Non-pigmented ciliary epithelial cell (primary cell): Measurements from ENCODE around the gene GTF2IRD2.
"Not testable (repeated sequence)": the region's sequence is repeated elsewhere in the genome, so short reads cannot be mapped to it uniquely, and the experiment has no call there.

Experiments used
- DNase-seq: peaks from one replicate; pipeline ENCODE4 v3.0.0-alpha.2; 2010; ENCODE audit warnings: low read depth

Gene GTF2IRD2

GRCh38 chr7:74850833-74851721 is at the start of gene GTF2IRD2:
Gene GTF2IRD2 (minus strand): TSS chr7:74851605. CDS start chr7:74836378, 15,227 bp downstream.
- DNase-seq: not testable (repeated sequence)

GRCh38 chr7:74890158-74891123 is 39.0 kb upstream of the GTF2IRD2 start:
- not testable (repeated sequence) for DNase-seq

GRCh38 chr7:74889518-74890129 is 38.2 kb upstream of the GTF2IRD2 start:
- not testable (repeated sequence) for DNase-seq

GRCh38 chr7:74885295-74885694 is 33.9 kb upstream of the GTF2IRD2 start:
- not testable (repeated sequence) for DNase-seq

GRCh38 chr7:74882110-74882509 is 30.7 kb upstream of the GTF2IRD2 start:
- DNase-seq: not testable (repeated sequence)

- not testable (repeated sequence) for DNase-seq
Measured at GRCh38 chr7:74874748-74875512, 23.5 kb upstream of the GTF2IRD2 start.

GRCh38 chr7:74874104-74874747 is 22.8 kb upstream of the GTF2IRD2 start:
- not testable (repeated sequence) for DNase-seq

GRCh38 chr7:74872542-74872941 is 21.1 kb upstream of the GTF2IRD2 start:
- not testable (repeated sequence) for DNase-seq

- not testable (repeated sequence) for DNase-seq
Measured at GRCh38 chr7:74865777-74866176, 14.4 kb upstream of the GTF2IRD2 start.

- not testable (repeated sequence) for DNase-seq
Measured at GRCh38 chr7:74849853-74850252, 1.6 kb downstream of the GTF2IRD2 start.

- not testable (repeated sequence) for DNase-seq
Measured at GRCh38 chr7:74830411-74830810, 21.0 kb downstream of the GTF2IRD2 start.

- DNase-seq: not testable (repeated sequence)
Measured at GRCh38 chr7:74829959-74830358, 21.4 kb downstream of the GTF2IRD2 start.

- not testable (repeated sequence) for DNase-seq
Measured at GRCh38 chr7:74821259-74821658, 30.1 kb downstream of the GTF2IRD2 start.

GRCh38 chr7:74820146-74820805 is 31.1 kb downstream of the GTF2IRD2 start:
- not testable (repeated sequence) for DNase-seq

GRCh38 chr7:74815882-74816281 is 35.5 kb downstream of the GTF2IRD2 start:
- not testable (repeated sequence) for DNase-seq

GRCh38 chr7:74798644-74799043 is 52.8 kb downstream of the GTF2IRD2 start:
- DNase-seq: not testable (repeated sequence)

GRCh38 chr7:74797848-74798622 is 53.4 kb downstream of the GTF2IRD2 start:
- DNase-seq: not testable (repeated sequence)

GRCh38 chr7:74789200-74789736 is 62.1 kb downstream of the GTF2IRD2 start:
- DNase-seq: not testable (repeated sequence)
